Omental fat pad (tissue), 4 donors: ENCODE data around the gene DOCK3. TPM values are rescaled to one million over a fixed set of nuclear protein-coding genes. Genes with fewer than 3 reads are reported as not detected.
"Not testable (repeated sequence)": the region's sequence is repeated elsewhere in the genome, so short reads cannot be mapped to it uniquely, and the experiment has no call there.

ENCODE experiments used
- ATAC-seq: fragments of 150-250 bp; one replicate; pipeline ENCODE4 v1.9.1; 2016; ENCODE audit warnings: mild to moderate bottlenecking, moderate library complexity; ENCODE audit not compliant: low FRiP score
- DNase-seq: peaks from one replicate; pipeline ENCODE4 v3.0.0-alpha.2; 2019; ENCODE audit warnings: low spot score
- CTCF ChIP-seq, 3 donors: fragments of 450-650 bp; IDR thresholded peaks; one replicate each; pipeline ENCODE4 v1.5.1; 2016 to 2017; ENCODE audit warnings: antibody characterized with exemption in 3 of 3, mild to moderate bottlenecking in 3 of 3, moderate library complexity in 2 of 3
- total RNA-seq, 4 donors: library from RNA; depleted of rRNA; stranded (reverse); fragments of >200 nt; gene quantifications; one replicate each; pipeline ENCODE4 v1.1.0, GENCODE V29; 2016

The DOCK3 gene
- total RNA-seq, 4 donors from 2014 or later, result 0.16 to 2.5 (median 1.4) TPM

DNA sequence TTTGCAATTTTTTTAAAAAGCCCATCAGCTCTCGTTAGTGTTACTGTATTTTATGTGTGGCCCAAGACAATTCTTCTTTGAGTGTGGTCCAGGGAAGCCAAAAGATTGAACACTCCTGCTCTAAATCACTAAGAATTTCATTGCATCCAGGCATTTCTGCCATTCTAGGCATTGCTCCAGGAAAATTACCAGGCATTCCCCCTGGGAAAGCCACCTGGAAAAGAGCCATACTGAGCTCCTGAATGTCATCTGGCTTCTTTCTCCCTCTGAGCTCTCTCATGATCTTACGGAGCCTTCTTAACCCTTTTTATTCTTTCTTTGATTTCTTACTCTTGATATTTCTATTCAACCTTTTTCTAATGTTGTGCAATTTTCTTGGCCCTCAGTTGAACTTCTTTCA, 202.2 kb downstream of the DOCK3 start:
- TF ChIP-seq CTCF (IDR thresholded peaks at IDR 0.05), result no peak
- ATAC-seq (no peak), DNase-seq (no peak)

DNA sequence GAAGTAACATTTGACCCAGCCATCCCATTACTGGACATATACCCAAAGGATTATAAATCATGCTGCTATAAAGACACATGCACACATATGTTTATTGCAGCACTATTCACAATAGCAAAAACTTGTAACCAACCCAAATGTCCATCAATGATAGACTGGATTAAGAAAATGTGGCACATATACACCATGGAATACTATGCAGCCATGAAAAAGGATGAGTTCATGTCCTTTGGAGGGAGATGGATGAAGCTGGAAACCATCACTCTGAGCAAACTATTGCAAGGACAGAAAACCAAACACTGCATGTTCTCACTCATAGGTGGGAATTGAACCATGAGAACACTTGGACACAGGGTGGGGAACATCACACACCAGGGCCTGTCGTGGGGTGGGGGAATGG, 208.0 kb downstream of the DOCK3 start:
- DNase-seq, ATAC-seq: not testable (repeated sequence)

DNA sequence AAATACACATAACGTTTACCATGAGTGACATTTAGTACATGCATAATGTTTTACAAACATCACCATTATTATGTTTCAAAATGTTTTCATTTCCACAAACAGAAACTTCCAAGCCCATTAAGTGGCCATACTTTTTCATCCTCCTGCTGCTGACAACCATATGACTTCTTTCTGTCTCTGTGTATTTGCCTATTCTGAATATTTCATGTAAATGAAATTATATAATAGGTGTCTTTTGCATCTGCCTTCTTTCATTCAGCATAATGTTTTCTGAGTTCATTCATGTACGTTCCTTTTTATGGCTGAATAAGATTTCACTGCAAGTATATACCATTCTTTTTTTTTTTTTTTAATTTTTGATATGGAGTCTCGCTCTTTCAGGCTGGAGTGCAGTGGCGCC, 209.0 kb downstream of the DOCK3 start:
- DNase-seq (no peak), ATAC-seq (no peak)
- no peak for TF ChIP-seq CTCF (IDR thresholded peaks at IDR 0.05)

GRCh38 chr3:50885070-50885850, 210.5 kb downstream of the DOCK3 start:
- no peak for ATAC-seq
- no peak for TF ChIP-seq CTCF (IDR thresholded peaks at IDR 0.05)
- no peak for DNase-seq

DNA sequence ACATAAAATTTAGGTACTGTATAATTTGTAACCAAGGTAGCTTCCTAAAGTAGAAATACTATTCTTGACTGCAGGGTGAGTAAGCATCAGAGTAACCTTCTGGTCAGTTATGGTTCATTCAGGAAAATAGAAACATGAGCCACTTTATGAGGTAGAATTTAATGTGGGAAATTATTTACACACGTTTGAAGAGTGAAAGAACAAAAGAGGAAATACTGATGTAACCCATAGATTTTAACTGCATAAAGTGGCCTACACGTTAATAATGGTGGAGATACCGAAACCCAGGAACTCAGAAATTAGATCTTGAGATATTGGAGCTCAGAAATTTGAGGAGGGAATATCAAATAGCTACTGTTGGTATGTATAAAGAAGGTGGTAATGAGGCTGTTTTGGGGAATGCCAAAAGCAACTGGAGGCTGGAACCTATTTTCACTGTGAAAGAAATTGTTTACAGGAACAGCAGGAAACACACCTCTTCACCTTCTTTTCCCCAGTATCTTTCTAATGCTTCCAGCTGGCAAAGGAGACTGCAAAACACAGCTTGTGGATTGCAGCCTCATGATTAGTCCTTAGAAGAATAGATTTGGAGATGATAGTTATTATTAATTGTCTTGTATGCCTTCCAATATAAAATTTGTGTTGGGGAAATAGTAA, 216.1 kb downstream of the DOCK3 start:
- no peak for ATAC-seq
- no peak for TF ChIP-seq CTCF (IDR thresholded peaks at IDR 0.05)
- DNase-seq, result no peak

GRCh38 chr3:50901097-50901496, 226.4 kb downstream of the DOCK3 start:
- DNase-seq, ATAC-seq: not testable (repeated sequence)

GRCh38 chr3:50912746-50913145, 238.0 kb downstream of the DOCK3 start:
- ATAC-seq, result no peak
- TF ChIP-seq CTCF (IDR thresholded peaks at IDR 0.05), result no peak
- no peak for DNase-seq

- DNase-seq, result no peak
- no peak for TF ChIP-seq CTCF (IDR thresholded peaks at IDR 0.05)
- no peak for ATAC-seq
Observed at GRCh38 chr3:50913260-50913659, 238.5 kb downstream of the DOCK3 start.

DNA sequence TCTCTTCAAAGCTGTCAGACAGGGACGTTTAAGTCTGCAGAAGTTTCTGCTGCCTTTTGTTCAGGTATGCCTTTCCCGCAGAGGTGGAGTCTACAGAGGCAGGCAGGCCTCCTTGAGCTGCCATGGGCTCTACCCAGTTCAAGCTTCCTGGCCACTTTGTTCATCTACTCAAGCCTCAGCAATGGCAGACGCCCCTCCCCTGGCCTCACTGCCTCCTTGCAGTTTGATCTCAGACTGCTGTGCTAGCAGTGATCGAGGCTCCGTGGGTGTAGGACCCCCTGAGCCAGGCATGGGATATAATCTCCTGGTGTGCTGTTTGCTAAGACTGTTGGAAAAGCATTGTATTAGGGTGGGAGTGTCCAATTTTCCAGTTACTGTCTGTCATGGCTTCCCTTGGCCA, 247.3 kb downstream of the DOCK3 start:
- DNase-seq, ATAC-seq: not testable (repeated sequence)
